DMS114 treated with DMSO at 0.1 percent for 48 hours (cell line): ENCODE results near the gene SERTAD1.
A peak's percentile ranks its signal among the peaks of the same experiment; 100 is the strongest.
"Not testable (repeated sequence)": the region's sequence is repeated elsewhere in the genome, so short reads cannot be mapped to it uniquely, and the experiment has no call there.

ENCODE experiments used
- DNase-seq: peaks from one replicate; lab custom pipeline; 2025; ENCODE audit not compliant: unreplicated experiment; lab: John Stamatoyannopoulos, UW

The SERTAD1 gene, protein sequence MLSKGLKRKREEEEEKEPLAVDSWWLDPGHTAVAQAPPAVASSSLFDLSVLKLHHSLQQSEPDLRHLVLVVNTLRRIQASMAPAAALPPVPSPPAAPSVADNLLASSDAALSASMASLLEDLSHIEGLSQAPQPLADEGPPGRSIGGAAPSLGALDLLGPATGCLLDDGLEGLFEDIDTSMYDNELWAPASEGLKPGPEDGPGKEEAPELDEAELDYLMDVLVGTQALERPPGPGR

GRCh38 chr19:40425450-40426287, at the start of gene SERTAD1:
Gene SERTAD1 (minus strand): TSS chr19:40425992. CDS start chr19:40423546, 2,446 bp downstream.
- peak; percentile 99 for DNase-seq

- DNase-seq: no peak
These were observed 48.9 kb upstream of the SERTAD1 start for GRCh38 chr19:40474737-40475136.

- DNase-seq: no peak
These were observed 46.7 kb upstream of the SERTAD1 start for GRCh38 chr19:40472516-40472915.

DNA sequence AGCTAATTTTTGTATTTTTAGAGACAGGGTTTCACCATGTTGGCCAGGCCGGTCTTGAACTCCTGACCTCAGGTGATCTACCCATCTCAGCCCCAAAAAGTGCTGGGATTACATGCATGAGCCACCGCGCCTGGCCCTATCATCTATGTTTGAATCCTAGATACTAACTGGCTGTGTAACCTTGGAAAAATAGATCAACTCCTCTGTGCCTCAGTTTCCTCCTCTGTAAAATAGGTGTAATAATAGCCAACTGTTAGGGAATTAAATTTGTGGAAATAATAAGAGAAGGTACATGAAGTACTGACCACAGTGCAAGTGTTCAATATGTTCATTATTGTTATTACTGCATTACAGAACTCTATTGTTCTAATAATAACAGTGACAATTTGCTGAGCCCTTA, 45.3 kb upstream of the SERTAD1 start:
- DNase-seq: no peak

DNA sequence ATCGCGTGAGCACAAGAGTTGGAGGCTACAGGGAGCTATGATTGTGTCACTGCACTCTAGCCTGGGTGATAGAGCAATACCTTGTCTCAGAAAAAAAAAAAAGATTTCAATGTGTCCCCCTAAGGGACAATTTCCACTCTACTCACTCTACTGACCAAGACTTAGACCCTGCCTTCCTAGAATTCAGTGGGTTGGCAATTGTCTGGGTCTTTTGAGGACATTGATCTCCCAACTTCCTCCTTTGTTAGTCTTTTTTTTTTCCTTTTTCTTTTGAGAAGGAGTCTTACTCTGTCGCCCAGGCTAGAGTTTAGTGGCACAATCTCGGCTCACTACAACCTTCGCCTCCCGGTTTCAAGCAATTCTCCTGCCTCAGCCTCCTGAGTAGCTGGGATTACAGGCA, 43.2 kb upstream of the SERTAD1 start:
- DNase-seq: no peak

DNA sequence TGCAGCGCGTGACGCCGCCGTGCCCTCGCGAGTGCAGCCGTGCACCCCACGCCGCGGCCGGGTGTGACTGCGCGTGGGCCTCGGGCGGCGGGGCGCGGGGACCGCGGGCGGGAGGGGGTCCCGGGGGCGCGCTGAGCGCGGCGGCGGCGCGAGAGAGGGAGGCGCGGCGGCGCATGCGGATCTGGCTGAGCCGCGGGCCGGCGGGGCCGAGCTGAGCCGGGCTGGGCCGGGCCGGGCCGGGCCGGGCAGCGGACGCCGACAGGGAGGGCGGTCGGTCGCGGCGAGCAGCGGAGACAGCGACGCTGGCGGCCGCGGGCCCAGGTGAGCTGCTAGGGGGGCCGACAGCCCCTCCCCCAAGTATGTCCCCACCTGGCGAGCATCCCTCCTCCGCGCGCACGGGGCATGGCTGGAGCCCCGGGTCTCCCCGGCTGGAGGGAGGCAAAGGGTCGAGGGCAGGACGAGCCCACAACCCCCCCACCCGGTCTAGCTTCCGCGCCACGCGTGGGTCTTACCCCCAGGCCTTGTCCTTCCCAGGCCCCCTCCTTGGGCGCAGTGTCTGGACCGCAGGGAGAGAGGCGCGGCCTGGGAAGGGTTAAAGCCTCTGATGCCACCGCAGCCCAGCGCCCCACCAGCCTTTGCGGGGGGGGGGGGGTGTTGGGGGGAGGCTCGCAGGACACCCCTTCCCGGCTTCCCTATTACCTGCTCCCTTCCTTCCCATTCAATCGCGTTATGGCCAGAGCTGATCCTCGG, 41.4 kb upstream of the SERTAD1 start, which contains the start of gene SPTBN4:
Gene SPTBN4 (plus strand): TSS at position 17 of the 750 bp plus-strand sequence. CDS start 5,621 bp downstream, outside the sequence.
- no peak for DNase-seq

DNA sequence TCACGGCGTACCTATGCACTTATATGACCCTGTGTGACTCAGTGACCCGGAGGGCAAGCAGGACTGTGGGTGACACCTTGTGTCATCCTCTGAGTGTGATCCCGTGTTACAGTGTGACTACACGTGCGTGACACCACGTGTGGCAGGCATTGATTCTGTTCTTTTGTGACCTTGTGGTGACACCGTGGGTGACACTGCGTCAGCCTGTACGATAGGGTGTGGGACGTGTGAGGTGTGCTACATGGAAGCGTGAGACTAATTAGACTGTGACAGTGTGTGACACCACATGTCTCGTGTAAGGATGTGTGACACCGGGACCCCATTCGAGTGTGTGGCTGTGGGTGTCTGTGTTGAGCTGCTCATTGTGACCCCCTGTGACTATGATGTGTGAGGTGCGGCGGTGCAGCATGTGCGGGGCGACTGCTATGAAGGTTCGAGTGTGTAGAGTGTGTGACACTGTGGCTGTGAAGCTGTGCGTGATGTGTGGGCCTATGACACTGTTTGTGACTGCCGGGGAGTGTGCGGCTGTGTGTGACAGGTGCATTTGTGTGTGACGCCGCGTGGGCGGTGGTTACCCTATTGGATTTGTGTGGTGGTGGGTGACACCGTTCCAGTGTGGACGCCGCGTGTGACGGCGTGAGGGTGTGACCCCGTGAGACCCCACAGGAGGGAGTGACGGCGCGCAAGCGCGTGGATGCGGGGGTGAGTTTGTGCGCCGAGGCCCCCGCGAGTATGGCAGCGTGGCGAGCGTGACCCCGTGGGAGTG, 40.6 kb upstream of the SERTAD1 start:
- no peak for DNase-seq

DNA sequence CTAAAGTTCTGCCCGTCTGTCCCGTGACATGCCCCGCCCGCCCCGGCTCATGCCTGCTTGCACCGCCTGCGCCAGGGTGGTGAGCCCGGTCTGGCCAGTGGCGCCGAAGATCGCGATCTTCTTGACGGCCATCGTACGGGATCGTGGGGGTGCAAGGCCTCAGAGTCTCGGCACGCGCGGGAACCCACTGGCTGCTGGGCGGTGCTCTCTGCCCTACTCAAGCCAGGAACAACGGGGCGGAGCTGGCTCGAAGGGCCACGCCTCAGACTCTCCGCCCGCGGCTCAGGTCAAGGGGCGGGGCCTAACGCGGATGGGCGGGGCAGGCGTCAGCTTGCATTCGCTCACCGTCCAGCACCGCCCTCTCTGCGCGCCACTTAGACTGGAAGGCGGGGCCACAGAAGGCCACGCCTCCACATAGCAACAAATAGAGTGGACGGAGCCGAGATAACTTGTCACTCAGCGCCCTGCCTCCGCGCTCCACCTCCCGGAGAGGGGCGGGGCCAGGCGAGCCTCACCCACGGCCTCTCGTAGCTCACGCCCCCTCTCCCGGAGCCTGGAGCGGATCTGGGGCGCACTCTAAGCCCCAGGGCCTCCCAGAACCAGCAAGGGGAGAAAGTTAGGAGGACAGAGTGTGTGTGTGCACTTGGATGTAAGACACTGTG, 39.9 kb upstream of the SERTAD1 start, which contains the start of gene BLVRB:
Gene BLVRB (minus strand): TSS at position 189 of the 662 bp plus-strand sequence. CDS start 57 bp downstream, at position 132.
- DNase-seq: peak; percentile 99

- DNase-seq: peak; percentile 55
These were observed 39.3 kb upstream of the SERTAD1 start for GRCh38 chr19:40465025-40465556.

DNA sequence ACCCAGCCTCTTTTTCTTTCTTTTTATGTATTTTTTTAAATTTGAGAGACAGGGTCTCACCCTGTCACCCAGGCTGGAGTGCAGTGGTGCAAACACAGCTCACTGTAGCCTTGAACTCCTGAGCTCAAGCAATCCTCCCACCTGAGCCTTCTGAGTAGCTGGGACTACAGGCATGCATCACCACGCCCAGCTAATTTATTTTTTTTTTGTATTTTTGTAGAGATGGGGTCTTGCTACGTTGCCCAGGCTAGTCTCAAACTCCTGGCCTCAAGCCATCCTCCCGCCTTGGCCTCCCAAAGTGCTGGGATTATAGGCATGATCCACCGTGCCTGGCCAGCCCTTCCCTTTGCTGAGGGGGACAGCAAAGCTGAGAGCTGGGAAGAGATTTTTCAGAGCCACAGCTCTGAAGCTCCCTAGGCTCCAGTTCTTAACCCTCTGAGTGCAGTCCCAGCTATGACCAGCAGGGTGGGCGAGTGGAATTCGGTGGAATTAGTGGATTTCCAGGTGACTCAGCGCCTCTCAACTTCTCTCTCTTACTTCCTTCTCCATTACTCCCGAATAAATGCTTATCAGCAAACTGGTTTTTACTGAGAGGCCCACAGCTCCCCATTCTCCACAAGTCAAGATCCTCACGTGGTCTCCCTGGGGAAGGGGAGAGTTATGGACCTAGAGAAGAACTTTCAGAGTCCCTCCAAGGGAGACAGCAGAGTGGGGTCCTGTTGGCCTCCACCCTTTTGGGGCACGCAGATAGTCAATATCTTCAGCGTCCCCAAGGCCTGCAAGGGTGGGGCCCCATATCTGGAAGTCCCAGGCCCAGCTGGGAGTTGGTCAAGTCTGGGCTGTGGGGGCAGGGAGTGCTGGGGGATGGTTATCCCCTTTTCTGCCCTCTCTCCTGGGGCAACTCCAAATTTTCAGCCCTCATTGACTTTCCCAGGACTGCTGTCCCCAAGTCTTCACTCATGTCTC, 38.5 kb upstream of the SERTAD1 start:
- peak; percentile 75 for DNase-seq

DNA sequence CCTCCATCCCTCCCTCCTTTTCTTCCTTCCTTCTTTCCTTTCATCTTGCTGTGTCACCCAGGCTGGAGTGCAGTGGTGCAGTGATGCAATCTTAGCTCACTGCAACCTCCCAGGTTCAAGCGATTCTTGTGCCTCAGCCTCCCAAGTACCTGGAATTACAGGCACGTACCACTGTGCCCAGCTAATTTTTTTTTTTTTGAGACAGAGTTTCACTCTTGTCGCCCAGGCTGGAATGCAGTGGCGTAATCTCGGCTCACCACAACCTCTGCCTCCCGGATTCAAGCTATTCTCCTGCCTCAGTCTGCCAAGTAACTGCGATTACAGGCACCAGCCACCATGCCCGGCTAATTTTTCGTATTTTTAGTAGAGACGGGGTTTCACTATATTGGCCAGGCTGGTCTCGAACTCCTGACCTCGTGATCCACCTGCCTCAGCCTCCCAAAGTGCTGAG, 37.8 kb upstream of the SERTAD1 start:
- not testable (repeated sequence) for DNase-seq

DNA sequence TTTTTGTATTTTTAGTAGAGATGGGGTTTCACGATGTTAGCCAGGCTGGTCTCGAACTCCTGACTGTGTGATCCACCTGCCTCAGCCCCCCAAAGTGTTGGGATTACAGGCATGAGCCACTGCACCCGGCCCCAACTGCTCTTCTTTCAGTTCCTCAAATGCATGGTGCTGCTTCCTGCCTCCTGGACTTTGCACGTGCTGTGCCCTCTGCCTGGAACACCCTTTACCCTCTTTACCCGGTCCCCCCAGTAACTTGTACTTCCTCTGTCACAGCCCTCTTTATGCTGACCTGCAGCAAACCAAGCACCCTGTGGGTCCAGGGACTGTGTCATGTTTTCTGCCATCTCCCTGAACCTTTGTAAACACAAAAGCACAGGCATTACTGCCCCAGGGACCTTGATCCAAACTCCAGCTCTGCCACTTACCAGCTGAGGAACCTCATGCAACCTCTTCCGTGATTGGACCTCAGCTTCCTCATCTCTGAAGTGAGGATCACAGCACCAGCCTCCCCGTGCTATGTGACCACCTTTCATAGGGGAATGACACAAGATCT, 36.0 kb upstream of the SERTAD1 start:
- no peak for DNase-seq

DNA sequence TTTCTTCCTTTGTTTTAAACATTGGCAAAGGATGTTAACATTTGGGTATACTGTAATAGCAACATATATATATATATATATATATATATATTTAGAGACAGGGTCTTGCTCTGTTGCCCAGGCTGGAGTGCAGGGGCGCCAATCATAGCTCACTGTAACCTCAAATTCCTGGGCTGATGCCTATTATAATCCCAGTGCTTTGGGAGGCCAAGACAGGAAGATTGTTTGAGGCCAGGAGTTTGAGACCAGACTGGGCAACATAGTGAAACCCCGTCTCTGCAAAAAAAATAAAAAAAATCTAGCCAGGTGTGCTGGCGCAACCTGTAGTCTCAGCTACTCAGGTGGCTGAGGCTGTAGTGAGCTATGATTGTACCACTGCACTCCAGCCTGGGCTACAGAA, 34.4 kb upstream of the SERTAD1 start:
- DNase-seq: no peak

DNA sequence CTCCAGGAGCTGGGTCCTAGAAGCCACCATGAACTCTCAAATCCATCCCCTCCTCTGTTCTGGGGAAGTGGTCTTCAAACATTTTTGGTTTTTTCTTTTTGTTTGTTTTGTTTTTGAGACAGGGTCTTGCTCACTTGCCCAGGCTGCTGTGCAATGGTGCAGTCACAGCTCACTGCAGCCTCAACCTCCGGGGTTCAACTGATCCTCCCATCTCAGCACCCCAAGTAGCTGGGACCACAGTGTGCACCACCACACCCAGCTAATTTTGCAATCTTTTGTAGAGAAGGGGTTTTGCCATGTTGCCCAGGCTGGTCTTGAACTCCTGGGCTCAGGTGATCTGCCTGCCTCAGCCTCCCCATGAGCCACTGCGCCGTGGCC, 32.8 kb upstream of the SERTAD1 start:
- DNase-seq: no peak

DNA sequence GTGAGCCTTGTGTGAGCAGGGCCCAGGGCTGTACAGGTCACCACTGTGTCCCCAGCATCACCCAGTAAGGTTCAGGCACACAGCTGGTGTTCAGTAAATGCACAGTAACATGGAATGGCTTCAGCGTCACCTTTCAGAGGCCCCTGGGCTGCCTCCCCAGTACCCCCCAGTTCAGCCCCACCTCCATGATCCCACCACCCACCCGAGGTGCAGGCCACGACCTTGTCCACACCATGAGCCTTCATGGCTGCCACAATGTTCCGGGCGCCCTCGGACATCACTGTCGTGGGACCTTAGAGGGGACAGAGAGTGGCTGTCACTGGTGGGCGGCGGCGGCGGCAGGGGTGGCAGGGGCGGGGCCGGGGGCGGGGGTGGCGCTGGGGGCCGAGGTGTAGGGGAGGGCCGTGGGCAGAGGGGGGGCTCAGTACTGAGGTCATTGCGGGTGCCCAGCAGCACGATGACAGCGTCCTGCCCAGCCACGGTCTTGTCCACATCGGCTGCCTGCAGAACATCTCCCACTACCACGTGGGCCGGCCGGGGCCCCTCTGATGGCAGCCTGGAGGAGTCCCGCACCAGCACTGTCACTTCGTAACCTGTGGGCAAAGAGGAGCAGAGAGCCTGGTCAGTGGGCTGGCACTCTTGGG, 32.3 kb upstream of the SERTAD1 start:
- no peak for DNase-seq

GRCh38 chr19:40457048-40457447, 31.3 kb upstream of the SERTAD1 start:
- DNase-seq: no peak

- DNase-seq: not testable (repeated sequence)
These were observed 28.2 kb upstream of the SERTAD1 start for GRCh38 chr19:40453943-40454342.
